ENCODE results near the gene VWA3A. TPM values are rescaled to one million over a fixed set of nuclear protein-coding genes. Genes with fewer than 3 reads are reported as not detected.
"Not testable (repeated sequence)": the region's sequence is repeated elsewhere in the genome, so short reads cannot be mapped to it uniquely, and the experiment has no call there.

Gene VWA3A, protein sequence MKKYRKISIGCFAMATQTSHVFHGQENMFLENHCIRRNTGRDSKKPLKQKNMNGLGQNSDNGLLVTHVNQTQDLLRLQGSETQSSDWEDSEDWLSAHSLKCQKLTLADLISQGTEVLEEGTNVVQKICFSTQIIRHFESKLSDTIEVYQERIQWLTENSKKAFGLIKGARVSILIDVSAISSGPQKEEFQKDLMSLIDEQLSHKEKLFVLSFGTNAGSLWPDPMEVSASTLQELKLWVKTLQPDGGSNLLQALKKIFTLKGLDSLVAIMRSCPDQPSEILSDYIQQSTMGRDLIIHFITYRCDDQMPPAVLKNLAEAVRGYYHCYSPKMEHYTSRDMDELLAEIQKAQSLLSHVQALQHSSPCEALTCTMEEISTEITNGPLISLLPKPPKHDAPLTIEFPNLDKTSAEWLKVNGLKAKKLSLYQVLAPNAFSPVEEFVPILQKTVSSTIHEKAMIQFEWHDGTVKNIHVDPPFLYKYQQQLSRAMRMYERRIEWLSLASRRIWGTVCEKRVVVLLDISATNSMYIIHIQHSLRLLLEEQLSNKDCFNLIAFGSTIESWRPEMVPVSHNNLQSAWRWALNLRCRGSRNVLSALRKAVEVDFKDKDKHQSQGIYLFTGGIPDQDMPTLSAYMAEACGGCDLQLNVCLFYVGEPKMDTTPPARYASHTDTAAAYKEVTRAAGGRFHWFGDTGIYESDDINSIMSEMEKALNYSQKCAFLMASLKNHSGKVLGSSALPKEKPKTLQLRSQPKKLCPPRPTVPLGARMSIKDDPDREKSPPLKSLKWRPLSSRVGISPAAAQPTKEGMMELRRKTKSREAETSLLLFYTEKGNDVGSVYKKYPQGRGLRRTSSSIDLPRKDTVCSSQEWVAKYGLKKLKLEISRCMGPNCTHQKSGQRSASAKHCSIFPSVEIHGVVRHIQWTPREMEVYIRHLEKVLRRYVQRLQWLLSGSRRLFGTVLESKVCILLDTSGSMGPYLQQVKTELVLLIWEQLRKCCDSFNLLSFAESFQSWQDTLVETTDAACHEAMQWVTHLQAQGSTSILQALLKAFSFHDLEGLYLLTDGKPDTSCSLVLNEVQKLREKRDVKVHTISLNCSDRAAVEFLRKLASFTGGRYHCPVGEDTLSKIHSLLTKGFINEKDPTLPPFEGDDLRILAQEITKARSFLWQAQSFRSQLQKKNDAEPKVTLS
- under 1 TPM; 0.33 to 0.52 TPM for total RNA-seq

DNA sequence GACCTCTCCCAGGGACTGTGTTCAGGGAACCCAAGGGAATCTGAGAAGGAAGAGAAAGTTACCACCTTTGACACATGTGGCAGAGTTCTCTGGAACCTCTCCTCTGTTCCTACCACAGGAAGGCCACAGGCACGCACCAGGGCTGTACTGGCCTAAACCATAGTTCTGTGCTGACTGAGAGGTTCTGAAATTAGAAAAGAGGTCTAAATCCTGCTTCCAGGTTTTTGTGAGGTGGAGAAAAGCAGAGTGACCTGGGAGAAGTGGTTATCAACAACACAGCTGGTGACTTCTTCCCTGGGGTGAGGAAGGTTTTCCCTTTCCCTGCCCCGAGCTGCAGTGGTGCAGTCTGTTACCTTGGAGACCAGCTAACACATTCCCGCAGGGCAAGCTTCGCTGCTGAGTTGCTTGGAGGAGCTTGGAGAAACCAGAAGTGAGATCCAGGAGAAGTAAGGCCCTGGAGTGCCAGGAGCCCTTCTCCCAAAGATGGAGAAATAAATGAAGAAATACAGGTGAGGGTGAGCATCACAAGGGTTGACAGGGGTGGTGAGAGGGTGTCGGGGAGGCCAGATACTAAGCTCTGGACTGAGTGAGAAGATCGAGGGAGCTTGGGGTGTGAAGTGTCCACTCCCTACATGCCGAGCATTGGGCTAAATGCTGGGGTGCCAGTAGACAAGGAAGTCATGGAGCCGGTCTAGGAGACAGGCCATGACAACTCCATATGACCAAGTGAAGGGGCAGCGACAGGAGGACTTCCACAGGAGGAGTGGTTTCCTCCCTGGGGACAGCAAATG lies at the start of gene VWA3A:
Gene VWA3A, plus strand, starts transcription at position 399 of the 791 bp plus-strand sequence. Its CDS starts 97 bp downstream, at position 496.
- H3K4me3 ChIP-seq: no peak within 1 kb of the TSS
- ATAC-seq: peak; percentile 73
- H3K27me3 ChIP-seq: no peaks in the 10 kb centered on the region
- intact Hi-C loops (cut with DNase I): no loop called here
- no peaks in the 10 kb centered on the region for H3K36me3 ChIP-seq (replicated peaks in 1 of 2; ENCODE audit: insufficient read depth in 1 of 2, low read depth in 2 of 2)
- H3K9me3 ChIP-seq: no peaks in the 10 kb centered on the region
- 28 to 39% methylated on average over 8 to 9 of the region's 9 CpGs for WGBS, 2 donors
- no peak within 1 kb of the TSS for H3K27ac ChIP-seq
- TF ChIP-seq, protein P1, sequence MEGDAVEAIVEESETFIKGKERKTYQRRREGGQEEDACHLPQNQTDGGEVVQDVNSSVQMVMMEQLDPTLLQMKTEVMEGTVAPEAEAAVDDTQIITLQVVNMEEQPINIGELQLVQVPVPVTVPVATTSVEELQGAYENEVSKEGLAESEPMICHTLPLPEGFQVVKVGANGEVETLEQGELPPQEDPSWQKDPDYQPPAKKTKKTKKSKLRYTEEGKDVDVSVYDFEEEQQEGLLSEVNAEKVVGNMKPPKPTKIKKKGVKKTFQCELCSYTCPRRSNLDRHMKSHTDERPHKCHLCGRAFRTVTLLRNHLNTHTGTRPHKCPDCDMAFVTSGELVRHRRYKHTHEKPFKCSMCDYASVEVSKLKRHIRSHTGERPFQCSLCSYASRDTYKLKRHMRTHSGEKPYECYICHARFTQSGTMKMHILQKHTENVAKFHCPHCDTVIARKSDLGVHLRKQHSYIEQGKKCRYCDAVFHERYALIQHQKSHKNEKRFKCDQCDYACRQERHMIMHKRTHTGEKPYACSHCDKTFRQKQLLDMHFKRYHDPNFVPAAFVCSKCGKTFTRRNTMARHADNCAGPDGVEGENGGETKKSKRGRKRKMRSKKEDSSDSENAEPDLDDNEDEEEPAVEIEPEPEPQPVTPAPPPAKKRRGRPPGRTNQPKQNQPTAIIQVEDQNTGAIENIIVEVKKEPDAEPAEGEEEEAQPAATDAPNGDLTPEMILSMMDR (IDR thresholded peaks at IDR 0.05): no peak
- no peak for TF ChIP-seq POLR2A (IDR thresholded peaks at IDR 0.05)
- peak; percentile 14 to 39 (median 18) for DNase-seq
- H3K4me1 ChIP-seq: peaks cover 11% of the 10 kb centered on the region

DNA sequence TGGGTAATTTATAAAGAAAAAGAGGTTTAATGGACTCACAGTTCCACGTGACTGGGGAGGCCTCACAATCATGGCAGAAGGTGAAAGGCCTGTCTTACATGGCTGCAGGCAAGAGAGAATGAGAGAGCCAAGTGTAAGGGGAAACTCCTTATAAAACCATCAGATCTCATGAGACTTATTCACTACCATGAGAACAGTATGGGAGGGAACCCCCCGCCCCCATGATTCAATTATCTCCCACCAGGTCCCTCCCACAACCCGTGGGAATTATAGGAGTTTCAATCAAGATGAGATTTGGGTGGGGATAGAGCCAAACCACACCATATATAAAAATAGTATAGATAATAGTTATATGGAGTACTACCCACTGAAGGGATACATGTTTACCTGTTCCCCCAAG lies 48.5 kb upstream of the VWA3A start:
- H3K4me3 ChIP-seq; H3K9me3 ChIP-seq; H3K27ac ChIP-seq; ATAC-seq; H3K36me3 ChIP-seq (replicated peaks in 1 of 2; ENCODE audit: insufficient read depth in 1 of 2, low read depth in 2 of 2); DNase-seq; H3K27me3 ChIP-seq; intact Hi-C loops (cut with DNase I); H3K4me1 ChIP-seq: not testable (repeated sequence)
- WGBS, 2 donors: 85 to 93% methylated on average over 3 of the region's 3 CpGs

DNA sequence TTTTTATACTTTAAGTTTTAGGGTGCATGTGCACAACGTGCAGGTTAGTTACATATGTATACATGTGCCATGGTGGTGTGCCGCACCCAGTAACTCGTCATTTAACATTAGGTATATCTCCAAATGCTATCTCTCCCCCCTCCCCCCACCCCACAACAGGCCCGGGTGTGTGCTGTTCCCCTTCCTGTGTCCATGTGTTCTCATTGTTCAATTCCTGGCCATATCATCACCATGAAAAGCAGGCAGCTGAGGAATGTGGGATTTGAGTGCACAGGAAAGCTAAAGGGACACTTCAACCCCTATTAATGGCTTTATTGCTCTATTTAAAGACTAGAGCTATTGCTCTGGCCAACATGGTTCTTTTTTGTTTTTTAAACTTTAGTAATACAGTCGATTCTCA lies 46.5 kb upstream of the VWA3A start:
- H3K27me3 ChIP-seq; H3K4me3 ChIP-seq; H3K4me1 ChIP-seq; ATAC-seq; H3K36me3 ChIP-seq (replicated peaks in 1 of 2; ENCODE audit: insufficient read depth in 1 of 2, low read depth in 2 of 2); H3K9me3 ChIP-seq; intact Hi-C loops (cut with DNase I); H3K27ac ChIP-seq; DNase-seq: not testable (repeated sequence)
- whole genome bisulfite sequencing, 2 donors: 61 to 62% methylated on average over 5 of the region's 5 CpGs

DNA sequence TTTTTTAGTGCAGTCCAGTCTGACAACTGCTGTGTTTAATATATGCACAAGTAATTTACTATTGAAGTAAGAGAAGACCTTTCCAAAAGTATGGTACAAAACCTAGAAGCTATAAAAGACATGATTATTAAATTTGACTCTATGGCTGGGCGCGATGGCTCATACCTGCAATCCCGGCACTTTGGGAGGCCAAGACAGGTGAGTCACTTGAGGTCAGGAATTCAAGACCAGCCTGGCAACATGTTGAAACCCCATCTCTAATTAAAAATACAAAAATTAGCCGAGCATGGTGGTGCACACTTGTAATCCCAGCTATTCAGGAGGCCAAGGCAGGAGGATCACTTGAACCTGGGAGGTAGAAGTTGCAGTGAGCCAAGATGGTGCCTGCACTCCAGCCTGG lies 41.4 kb upstream of the VWA3A start:
- H3K27me3 ChIP-seq: no peaks in the 10 kb centered on the region
- no peak for TF ChIP-seq POLR2A (IDR thresholded peaks at IDR 0.05)
- TF ChIP-seq, protein P1 (IDR thresholded peaks at IDR 0.05): no peak
- H3K36me3 ChIP-seq (replicated peaks in 1 of 2; ENCODE audit: insufficient read depth in 1 of 2, low read depth in 2 of 2): no peaks in the 10 kb centered on the region
- no peak overlapping the region for H3K4me3 ChIP-seq
- 86 to 98% methylated on average over 4 of the region's 4 CpGs for WGBS, 2 donors
- H3K4me1 ChIP-seq: no peaks in the 10 kb centered on the region
- intact Hi-C loops (cut with DNase I): no loop called here
- no peak overlapping the region for H3K27ac ChIP-seq
- ATAC-seq (no peak), DNase-seq (no peak)
- H3K9me3 ChIP-seq: no peaks in the 10 kb centered on the region

DNA sequence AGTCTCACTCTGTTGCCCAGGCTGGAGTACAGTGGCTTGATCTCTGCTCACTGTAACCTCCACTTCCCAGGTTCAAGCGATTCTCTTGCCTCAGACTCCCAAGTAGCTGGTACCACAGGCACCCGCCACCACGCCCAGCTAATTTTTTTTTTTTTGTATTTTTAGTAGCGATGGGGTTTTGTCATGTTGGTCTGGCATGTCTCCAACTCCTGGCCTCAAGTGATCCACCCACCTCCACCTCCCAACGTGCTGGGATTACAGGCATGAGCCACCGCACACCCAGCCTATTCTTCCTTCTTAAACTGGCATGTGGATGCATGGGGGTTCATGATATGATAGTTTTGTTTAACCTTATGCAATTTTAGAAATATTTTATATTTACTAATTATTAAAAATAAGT lies 39.4 kb upstream of the VWA3A start:
- no peak for TF ChIP-seq POLR2A (IDR thresholded peaks at IDR 0.05)
- TF ChIP-seq, protein P1 (IDR thresholded peaks at IDR 0.05): no peak
- H3K4me1 ChIP-seq: no peaks in the 10 kb centered on the region
- 74 to 86% methylated on average over 5 to 6 of the region's 6 CpGs for WGBS, 2 donors
- intact Hi-C loops (cut with DNase I): no loop called here
- H3K27ac ChIP-seq: no peak overlapping the region
- H3K4me3 ChIP-seq: no peak overlapping the region
- no peaks in the 10 kb centered on the region for H3K27me3 ChIP-seq
- DNase-seq (no peak), ATAC-seq (no peak)
- H3K36me3 ChIP-seq (replicated peaks in 1 of 2; ENCODE audit: insufficient read depth in 1 of 2, low read depth in 2 of 2): no peaks in the 10 kb centered on the region
- H3K9me3 ChIP-seq: no peaks in the 10 kb centered on the region

Data from body of pancreas (tissue), 4 donors.